IMR-90 (cell line): Measurements from ENCODE around the gene FN3KRP. TPM values are rescaled to one million over a fixed set of nuclear protein-coding genes. Genes with fewer than 3 reads are reported as not detected.

Source experiments
- ATAC-seq: fragments of 200-7000 bp; cut with Tn5 transposase; 2 replicates; pipeline ENCODE4 v1.9.1; 2020; ENCODE audit warnings: low read depth, mild to moderate bottlenecking, moderate library complexity
- BruUV-seq: library from RNA; stranded (reverse); fragments of 400-500 nt; replicated peaks from 2 replicates; lab custom pipeline; 2021; lab: Mats Ljungman, UMichigan
- CTCF ChIA-PET: fragments of 300-600 bp; formaldehyde crosslinking; extraction: SDS; loops from one replicate; lab custom pipeline; 2021; ENCODE audit warnings: antibody characterized with exemption; lab: Yijun Ruan, JAX
- POLR2A ChIA-PET: fragments of 300-600 bp; sonication (Branson Sonifier 250); formaldehyde crosslinking; loops from one replicate; lab custom pipeline; 2022; ENCODE audit warnings: antibody characterized with exemption; ENCODE audit not compliant: unreplicated experiment; lab: Charles Lee
- DNase-seq: peaks from one replicate; pipeline ENCODE4 v3.0.0; 2013
- H2AFZ ChIP-seq: replicated peaks from 2 replicates; pipeline ENCODE3; 2013; ENCODE audit warnings: low read length, mild to moderate bottlenecking; ENCODE audit not compliant: poor library complexity
- H2AK5ac ChIP-seq: 2 replicates; pipeline ENCODE4 v1.6.1; 2013; ENCODE audit warnings: low read depth, low read length, inconsistent platforms
- H2AK9ac ChIP-seq: replicated peaks from 2 replicates; pipeline ENCODE3; 2013; ENCODE audit warnings: mild to moderate bottlenecking, low read depth, low read length, moderate library complexity; ENCODE audit not compliant: poor library complexity
- H2BK120ac ChIP-seq: 2 replicates; pipeline ENCODE4 v1.6.1; 2013; ENCODE audit warnings: low read depth, low read length, inconsistent platforms
- H2BK15ac ChIP-seq: 3 replicates; pipeline ENCODE4 v1.6.1; 2013; ENCODE audit warnings: low read depth, low read length, inconsistent platforms
- H2BK20ac ChIP-seq: 2 replicates; pipeline ENCODE4 v1.6.1; 2013; ENCODE audit warnings: low read depth, mild to moderate bottlenecking, inconsistent platforms, low read length, moderate library complexity
- H2BK5ac ChIP-seq: 2 replicates; pipeline ENCODE4 v1.6.1; 2013; ENCODE audit warnings: mild to moderate bottlenecking, low read depth, low read length, inconsistent platforms; ENCODE audit not compliant: poor library complexity, severe bottlenecking
- H3K14ac ChIP-seq: replicated peaks from 2 replicates; pipeline ENCODE4 v1.6.1; 2013; ENCODE audit warnings: low read depth, low read length, inconsistent platforms
- H3K18ac ChIP-seq: 2 replicates; pipeline ENCODE4 v1.6.1; 2013; ENCODE audit warnings: low read depth, low read length, control low read depth
- H3K23ac ChIP-seq: 2 replicates; pipeline ENCODE4 v1.6.1; 2013; ENCODE audit warnings: low read depth, low read length, inconsistent platforms
- H3K27ac ChIP-seq: 2 replicates; pipeline ENCODE4 v1.5.1; 2013; ENCODE audit warnings: mild to moderate bottlenecking, control low read depth, low read length; ENCODE audit not compliant: insufficient read depth
- H3K27me3 ChIP-seq: 2 replicates; pipeline ENCODE4 v1.6.1; 2013; ENCODE audit warnings: low read length; ENCODE audit not compliant: control insufficient read depth, insufficient read depth
- H3K36me3 ChIP-seq: 2 replicates; pipeline ENCODE4 v1.6.1; 2013; ENCODE audit warnings: low read length, mixed read lengths; ENCODE audit not compliant: control insufficient read depth, insufficient read depth
- H3K4ac ChIP-seq: 2 replicates; pipeline ENCODE4 v1.6.1; 2013; ENCODE audit warnings: low read depth, low read length, inconsistent platforms
- H3K4me1 ChIP-seq: 2 replicates; pipeline ENCODE4 v1.6.1; 2013; ENCODE audit warnings: low read length, mixed read lengths; ENCODE audit not compliant: control insufficient read depth, insufficient read depth
- H3K4me2 ChIP-seq: 2 replicates; pipeline ENCODE4 v1.6.1; 2013; ENCODE audit warnings: low read depth, mild to moderate bottlenecking, control low read depth, low read length, moderate library complexity
- H3K4me3 ChIP-seq: 2 replicates; pipeline ENCODE4 v1.5.1; 2013; ENCODE audit warnings: low read depth, mild to moderate bottlenecking, control low read depth, low read length, moderate library complexity; ENCODE audit not compliant: insufficient read depth
- H3K56ac ChIP-seq: 2 replicates; pipeline ENCODE4 v1.6.1; 2013; ENCODE audit warnings: low read length, inconsistent platforms; ENCODE audit not compliant: insufficient read depth; ENCODE audit errors: extremely low read depth
- H3K79me1 ChIP-seq, 2 experiments: 2 replicates each; pipeline ENCODE4 v1.6.1; 2013; ENCODE audit warnings: low read length in 2 of 2, inconsistent platforms in 1 of 2, low read depth in 1 of 2
- H3K9ac ChIP-seq: 2 replicates; pipeline ENCODE4 v1.6.1; 2013; ENCODE audit warnings: low read depth, low read length, control low read depth
- H3K9me1 ChIP-seq: 2 replicates; pipeline ENCODE4 v1.6.1; 2013; ENCODE audit warnings: low read length, inconsistent platforms; ENCODE audit not compliant: insufficient read depth
- H3K9me3 ChIP-seq: 2 replicates; pipeline ENCODE4 v1.6.1; 2013; ENCODE audit warnings: low read length; ENCODE audit not compliant: control insufficient read depth, insufficient read depth
- H4K20me1 ChIP-seq: 2 replicates; pipeline ENCODE4 v1.6.1; 2013; ENCODE audit warnings: low read length, inconsistent platforms; ENCODE audit not compliant: insufficient read depth
- H4K5ac ChIP-seq: 2 replicates; pipeline ENCODE4 v1.6.1; 2013; ENCODE audit warnings: mild to moderate bottlenecking, low read depth, low read length, control low read depth
- H4K8ac ChIP-seq, 2 experiments: 2 replicates each; pipeline ENCODE4 v1.6.1; 2013; ENCODE audit warnings: low read depth in 2 of 2, low read length in 2 of 2, control low read depth in 1 of 2, inconsistent platforms in 1 of 2
- H4K91ac ChIP-seq: 2 replicates; pipeline ENCODE4 v1.6.1; 2013; ENCODE audit warnings: low read depth, low read length, inconsistent platforms; ENCODE audit not compliant: insufficient read depth
- ELK1 ChIP-seq: fragments of 150-350 bp; IDR thresholded peaks from 2 replicates; pipeline ENCODE4 v1.6.1; 2016; ENCODE audit warnings: low read depth, mild to moderate bottlenecking, low read length, moderate library complexity, borderline replicate concordance
- MXI1 ChIP-seq: IDR thresholded peaks from 2 replicates; pipeline ENCODE4 v1.6.1; 2012; ENCODE audit warnings: low read depth, mild to moderate bottlenecking, low read length, moderate library complexity, borderline replicate concordance
- POLR2A ChIP-seq: IDR thresholded peaks from 2 replicates; pipeline ENCODE4 v1.6.1; 2012; ENCODE audit warnings: mild to moderate bottlenecking, low read depth, low read length
- USF2 ChIP-seq: fragments of 150-350 bp; IDR thresholded peaks from 2 replicates; pipeline ENCODE4 v1.6.1; 2017; ENCODE audit warnings: mild to moderate bottlenecking, antibody characterized with exemption, low read length, low read depth
- WGBS, 2 experiments: methylation state at CpG; one replicate each; pipeline versions ENCODE4 v1.1.5 to v1.1.7; 2013; ENCODE audit warnings: missing lambda C conversion rate in 2 of 2; ENCODE audit not compliant: insufficient read length in 1 of 2; ENCODE audit errors: extremely low coverage in 2 of 2; 5-methylcytosine and 5-hydroxymethylcytosine counted together
- dilution Hi-C: fragments of 300-500 bp; cut with HindIII; formaldehyde crosslinking; loops from one replicate; pipeline ENCODE4 v1.14.3; 2018; ENCODE audit warnings: low sequenced_read_pairs; ENCODE audit not compliant: unreplicated experiment
- in situ Hi-C: fragments of 300-500 bp; cut with MboI; formaldehyde crosslinking; loops from 3 replicates; pipeline ENCODE4 v1.14.3; 2019; ENCODE audit warnings: low sequenced_read_pairs, inconsistent platforms, mixed read lengths
- intact Hi-C: fragments of 100-400 bp; cut with micrococcal nuclease; formaldehyde crosslinking; loops from 2 replicates; pipeline ENCODE4 v1.10.0; 2022
- polyA plus RNA-seq, 3 experiments: library from polyadenylated mRNA; depleted of rRNA; stranded (reverse); fragments of >200 nt; gene quantifications; 2 replicates each; pipeline ENCODE4 v1.2.3, GENCODE V29; 2012; ENCODE audit warnings: low replicate concordance in 1 of 3
- total RNA-seq: library from RNA; depleted of rRNA; stranded (reverse); fragments of >200 nt; gene quantifications from 2 replicates; pipeline ENCODE4 v1.2.3, GENCODE V29; 2012

The FN3KRP gene
- total and polyA plus RNA-seq, 2 of the 4 experiments (the other 2 are of a cell fraction): 18.6 to 20.3 TPM

- Histone ChIP-seq H3K9me1 (no peaks in the 10 kb centered on the region), H3K23ac (no peak overlapping the region), H2BK5ac (no peak overlapping the region), H3K4me3 (no peak overlapping the region), H3K9me3 (peaks cover 9% of the 10 kb centered on the region), H3K56ac (no peak overlapping the region), H3K27ac (no peak overlapping the region), H3K27me3 (no peaks in the 10 kb centered on the region), H2AK5ac (no peak overlapping the region), H3K79me1 (no peaks in the 10 kb centered on the region), H2BK20ac (no peak overlapping the region), H3K9ac (no peak overlapping the region), H4K91ac (no peak overlapping the region), H3K18ac (no peak overlapping the region), H4K5ac (no peak overlapping the region), H3K4ac (no peak overlapping the region), H2BK15ac (no peak overlapping the region), H2AK9ac (no peak overlapping the region), H3K4me2 (no peak overlapping the region), H4K8ac (no peak overlapping the region), H3K4me1 (no peaks in the 10 kb centered on the region), H3K36me3 (peaks cover 14% of the 10 kb centered on the region), H3K14ac (no peak overlapping the region), H2AFZ (no peak overlapping the region), H2BK120ac (no peak overlapping the region), H4K20me1 (no peaks in the 10 kb centered on the region)
- ATAC-seq (no peak), DNase-seq (no peak)
- WGBS, 2 experiments: no CpG with 5 or more reads among the region's 8 CpGs
- intact Hi-C loops: no loop called here
- ChIA-PET POLR2A (no interaction called here), CTCF (no interaction called here)
- no TSS peak for BruUV-seq
- no peak for TF ChIP-seq ELK1
- no peak for TF ChIP-seq POLR2A
- no peak for TF ChIP-seq USF2
- no peak for TF ChIP-seq MXI1
- dilution Hi-C loops: no loop called here
- in situ Hi-C loops: no loop called here
These were observed 29.0 kb downstream of the FN3KRP start for GRCh38 chr17:82745524-82745923.
